NOMO-1 treated with dmso at 0.1 percent for 144 hours (cell line): ENCODE measurements around the gene PLEKHA5.
A peak's percentile ranks its signal among the peaks of the same experiment; 100 is the strongest.
"Not testable (repeated sequence)": the region's sequence is repeated elsewhere in the genome, so short reads cannot be mapped to it uniquely, and the experiment has no call there.

Source experiments
- DNase-seq: peaks from one replicate; lab custom pipeline; 2025; ENCODE audit not compliant: unreplicated experiment; lab: John Stamatoyannopoulos, UW

Gene PLEKHA5

DNA sequence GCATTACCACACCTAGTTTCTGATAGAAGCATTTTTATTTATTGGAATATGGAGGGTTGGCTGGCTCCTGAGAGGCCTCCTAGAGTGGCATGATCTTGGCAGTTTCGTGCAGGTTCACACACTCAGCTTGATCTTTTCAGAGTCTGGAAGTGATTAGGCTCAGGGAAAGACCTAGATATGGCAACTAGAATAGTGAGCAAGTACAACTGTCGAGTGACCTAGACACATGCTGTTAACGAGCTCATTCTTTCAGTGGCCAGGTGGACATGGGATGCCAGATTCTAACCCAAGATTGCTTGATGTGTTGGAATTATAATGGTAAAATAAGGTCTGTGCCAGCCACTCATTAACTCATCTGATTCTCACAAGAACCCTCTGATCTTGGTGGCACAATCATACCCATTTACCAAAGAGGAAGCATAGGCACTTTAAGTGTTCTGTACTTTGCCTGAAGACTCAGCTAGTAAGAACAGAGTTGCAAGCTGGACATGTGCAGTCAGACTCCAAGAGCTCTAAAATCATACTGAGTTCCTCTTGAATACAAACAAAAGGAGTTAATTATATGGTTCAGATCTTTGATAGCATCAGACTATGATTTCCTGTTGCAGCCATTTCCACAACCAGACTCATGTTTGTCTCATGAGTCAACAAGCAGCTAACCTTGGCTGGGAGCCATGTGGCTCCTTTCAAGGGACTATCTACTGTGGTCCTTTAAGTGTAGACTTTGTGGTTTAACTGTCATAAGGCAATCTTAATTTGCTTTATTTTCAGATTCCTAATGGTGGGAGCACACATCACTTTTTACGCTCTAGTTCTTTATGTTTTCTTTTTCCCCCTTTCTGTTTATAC, 144.2 kb downstream of the PLEKHA5 start:
- peak; percentile 5 for DNase-seq

DNA sequence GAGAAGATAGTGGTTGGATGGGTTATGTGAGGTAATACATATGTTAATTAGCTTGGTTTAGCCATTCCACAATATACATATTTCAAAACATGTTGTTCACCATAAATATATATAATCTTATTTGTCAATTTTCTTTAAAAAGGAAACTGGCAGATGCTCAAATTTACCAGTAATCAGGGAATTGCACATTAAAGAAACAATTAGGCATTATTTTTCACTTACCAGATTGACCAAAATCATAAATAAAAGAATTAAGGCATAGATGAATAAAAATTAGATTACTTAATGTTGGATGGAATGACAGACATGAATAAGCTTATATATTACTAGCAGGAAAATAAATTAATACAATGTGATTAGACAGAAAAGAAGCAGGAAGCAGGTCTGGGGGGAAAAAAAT, 147.2 kb downstream of the PLEKHA5 start:
- DNase-seq, result no peak

DNA sequence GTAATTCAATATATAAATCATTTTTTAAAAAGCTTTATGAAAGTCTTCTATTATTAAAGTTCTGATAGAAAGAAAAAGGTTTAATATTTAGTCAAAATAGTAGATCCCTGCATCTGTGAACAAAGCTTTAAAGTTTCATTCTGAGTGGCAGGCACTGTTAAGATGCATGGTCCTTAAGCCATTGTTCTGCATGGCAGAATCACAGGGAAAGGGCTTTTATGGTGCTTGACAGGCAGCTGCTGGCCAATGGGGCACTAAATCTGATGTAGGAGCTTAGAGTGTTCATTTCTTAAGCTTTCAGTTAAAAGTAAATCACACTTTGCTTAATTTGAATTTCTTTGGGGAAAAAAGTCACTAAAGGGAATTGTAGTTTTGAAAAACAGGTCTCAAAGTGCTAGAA, 148.2 kb downstream of the PLEKHA5 start:
- no peak for DNase-seq

DNA sequence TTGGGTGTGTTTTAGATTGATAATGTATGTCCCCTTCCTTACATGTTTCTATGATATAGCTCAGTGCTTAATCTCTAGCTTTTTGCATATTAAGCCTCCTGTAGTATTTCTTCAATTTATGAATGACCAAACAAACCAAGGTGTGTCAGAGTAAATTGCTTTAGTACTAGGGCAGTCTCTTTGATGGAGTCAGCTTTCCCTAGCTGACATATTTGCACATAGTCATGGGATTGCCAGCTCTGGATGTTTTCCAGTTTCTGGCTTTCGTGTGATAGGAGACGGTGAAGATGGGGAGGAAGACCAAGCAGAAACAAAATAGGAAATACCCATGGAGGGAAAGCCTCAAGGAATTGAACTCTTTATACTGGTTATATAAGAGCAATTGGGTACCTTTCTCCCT, 148.9 kb downstream of the PLEKHA5 start:
- no peak for DNase-seq

DNA sequence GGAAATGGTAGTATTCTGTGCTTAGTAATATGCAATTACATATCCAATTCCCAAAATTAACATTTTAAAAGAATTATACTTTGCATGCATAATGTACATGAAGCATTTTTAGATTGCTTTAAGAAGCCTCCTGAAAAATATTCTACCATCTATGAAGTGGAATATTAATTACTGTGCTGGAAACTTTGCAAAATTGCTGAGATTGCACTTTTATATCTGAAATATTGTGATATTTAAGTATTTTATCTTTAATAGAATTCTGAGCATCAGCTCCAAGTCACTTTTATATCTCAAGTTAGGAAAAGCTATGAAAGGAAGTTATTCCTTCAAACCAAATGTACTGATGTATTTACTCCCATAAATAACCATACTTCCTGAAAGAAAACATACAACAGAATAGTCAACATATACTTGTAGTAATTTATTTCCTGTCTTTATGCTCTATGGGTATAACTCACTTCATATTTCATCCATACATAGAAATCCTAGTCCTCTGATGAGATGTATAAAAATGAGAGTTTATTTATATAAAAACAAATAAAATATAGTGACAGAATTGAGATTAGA, 152.7 kb downstream of the PLEKHA5 start:
- DNase-seq, result no peak

DNA sequence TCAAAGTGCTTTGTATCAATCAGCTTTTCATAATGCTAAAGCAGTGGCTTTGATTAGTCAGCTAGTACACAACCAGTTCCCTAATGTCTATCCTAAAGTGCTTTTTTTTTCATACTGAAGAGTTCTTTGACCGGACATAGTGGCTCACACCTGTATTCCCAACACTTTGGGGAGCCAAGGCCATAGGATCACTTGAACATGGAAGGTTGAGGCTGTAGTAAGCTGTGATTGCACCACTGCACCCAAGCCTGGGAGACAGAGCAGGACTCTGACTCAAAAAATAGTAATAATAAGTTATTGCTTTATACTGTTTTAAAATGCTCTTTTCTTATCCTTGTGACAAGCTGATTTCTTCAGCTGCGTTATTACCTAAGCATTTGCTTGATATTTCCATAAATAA, 155.1 kb downstream of the PLEKHA5 start:
- no peak for DNase-seq

DNA sequence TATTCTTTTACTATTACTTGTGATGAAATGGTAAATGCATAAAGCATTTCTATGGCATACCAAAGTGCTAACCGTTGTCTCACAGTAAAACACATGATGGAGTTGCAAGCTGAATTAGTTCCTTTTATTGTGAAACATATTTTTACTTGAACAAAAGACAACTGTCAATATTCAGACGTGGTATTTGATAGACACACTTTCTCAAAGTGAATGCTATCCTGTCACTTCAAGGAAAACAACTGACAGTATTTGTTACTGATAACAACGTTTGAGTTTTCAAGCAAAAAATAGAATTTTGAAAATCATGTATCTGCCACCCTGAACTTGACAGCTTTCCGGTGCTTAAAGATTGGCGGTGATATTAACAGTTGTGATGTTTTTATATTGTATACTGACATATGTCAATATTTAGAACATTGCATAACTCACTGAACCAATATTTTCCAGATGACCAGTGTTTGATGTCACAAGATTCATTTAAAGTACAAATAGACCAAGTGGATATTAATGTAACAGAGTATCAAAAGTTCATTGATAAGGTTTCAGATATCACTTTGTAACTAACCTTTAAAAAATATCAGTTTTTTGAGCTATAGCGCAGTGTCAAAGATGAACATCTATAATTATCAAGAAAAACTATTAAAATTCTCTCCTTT, 156.4 kb downstream of the PLEKHA5 start:
- no peak for DNase-seq

DNA sequence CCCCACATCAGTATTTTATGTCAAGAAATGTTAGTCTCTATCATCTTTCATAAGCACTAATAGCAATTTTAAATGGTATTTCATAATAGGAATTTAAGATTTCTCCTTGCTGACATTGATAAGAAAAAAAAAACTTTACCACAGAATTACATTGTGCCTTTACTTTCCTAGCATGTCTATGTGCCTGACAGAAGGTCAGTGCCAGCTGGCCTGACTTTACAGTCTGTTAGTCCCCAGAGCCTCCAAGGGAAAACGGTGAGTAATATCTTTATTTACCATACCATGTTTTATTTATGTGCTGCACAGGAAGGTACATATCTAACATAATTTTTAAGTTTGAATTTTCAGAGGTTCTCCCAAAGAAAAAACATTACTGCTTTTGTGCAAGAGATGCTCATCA, 157.8 kb downstream of the PLEKHA5 start:
- no peak for DNase-seq

DNA sequence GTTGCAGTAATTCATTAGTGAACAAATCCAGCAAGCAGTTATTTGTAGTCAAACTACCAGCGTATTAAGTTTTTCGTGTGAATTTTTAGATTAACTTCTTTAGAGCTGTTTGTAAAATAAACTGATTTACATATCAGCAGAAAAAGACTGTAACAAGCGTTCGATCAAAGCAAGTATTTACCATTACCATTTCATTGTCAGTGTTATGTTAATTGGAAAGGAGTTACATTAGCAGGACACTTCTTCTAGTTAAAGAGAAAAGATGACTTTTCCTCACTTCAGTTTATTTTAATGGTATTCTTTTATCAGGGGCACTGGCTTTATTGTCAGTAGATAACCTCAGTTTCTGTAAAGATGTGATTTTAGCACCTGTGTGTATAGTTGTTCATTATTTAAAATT, 158.6 kb downstream of the PLEKHA5 start:
- no peak for DNase-seq

DNA sequence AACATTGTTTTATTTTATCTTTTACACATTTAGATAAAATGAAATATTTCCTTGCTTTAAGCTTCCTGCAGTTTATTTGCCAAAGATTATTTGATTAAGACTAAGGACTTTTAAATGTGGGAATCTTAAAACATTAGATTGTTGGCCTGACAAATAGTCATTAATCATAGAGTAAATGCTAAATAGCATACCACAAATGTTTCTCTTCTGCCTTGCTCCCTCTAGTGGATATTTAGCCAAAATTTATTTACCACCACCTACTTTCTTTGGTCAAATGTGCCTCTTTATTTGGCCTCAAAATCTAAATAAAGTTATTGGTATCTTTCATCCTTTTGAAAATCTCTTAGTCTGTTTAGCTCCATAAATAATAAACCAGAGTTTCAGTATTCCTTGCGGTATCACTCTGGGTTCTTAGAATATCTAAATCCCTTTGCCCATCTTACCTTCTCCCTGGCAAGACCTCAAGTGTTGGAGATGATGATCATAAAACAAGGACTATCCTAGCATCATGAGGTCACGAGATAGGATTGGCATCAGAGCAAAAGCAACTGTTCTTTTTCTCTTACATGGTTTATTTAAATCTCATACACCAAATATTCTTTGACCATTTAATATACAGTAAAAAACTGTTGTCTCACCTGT, 159.2 kb downstream of the PLEKHA5 start:
- DNase-seq, result no peak

DNA sequence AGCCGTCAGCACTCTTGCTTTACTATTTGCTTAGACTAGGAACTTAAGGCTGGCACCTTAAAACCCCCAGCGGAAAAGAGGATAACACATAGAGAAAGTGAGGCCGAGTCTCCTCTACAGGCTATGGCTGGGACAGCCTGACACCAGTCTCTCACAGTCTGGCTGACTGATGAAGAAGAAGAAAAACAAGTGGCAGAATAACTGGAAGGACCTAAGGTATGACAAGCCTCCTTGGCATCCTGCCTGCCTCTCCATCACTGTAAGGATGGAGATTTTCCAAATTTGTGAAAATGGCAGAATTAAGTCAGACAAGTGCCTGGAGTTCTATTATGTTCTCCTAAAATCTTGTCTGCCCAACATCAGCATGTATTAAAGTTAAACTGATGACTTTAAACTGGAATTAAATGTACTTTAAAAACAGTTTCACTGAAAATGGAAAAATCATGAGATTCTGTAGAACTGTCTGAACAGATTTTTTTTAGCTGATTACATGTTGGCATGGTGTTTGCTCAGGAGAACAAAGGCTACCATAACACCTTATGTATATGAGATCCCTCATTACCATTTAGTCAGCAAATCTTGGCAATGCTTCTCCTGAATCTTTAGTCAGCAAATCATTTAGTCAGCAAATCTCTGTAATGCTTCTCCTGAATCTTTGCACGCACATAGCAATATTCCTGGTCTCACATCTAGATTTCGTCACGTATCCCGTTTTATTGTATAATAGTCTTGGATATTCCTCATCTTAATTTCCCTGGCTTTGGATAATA, 169.5 kb downstream of the PLEKHA5 start:
- DNase-seq, result no peak

DNA sequence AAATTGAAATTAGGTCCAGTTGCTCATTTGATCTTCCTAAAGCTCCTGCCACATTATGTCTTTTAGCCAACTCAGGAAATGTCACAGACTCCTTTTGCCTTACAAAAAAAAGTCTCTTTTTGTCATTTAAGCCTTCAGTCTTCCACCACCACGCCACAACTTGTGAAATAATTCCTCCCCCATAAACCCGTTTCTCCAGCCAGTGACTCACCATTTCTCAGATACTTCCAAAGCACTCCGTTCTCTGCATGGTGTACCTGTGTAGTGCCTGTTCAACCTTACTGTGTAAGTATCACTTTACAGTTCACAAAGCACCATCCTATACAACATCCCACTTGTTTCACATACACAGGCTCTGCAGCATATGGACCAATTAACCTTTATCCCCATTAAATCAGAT, 170.2 kb downstream of the PLEKHA5 start:
- no peak for DNase-seq

DNA sequence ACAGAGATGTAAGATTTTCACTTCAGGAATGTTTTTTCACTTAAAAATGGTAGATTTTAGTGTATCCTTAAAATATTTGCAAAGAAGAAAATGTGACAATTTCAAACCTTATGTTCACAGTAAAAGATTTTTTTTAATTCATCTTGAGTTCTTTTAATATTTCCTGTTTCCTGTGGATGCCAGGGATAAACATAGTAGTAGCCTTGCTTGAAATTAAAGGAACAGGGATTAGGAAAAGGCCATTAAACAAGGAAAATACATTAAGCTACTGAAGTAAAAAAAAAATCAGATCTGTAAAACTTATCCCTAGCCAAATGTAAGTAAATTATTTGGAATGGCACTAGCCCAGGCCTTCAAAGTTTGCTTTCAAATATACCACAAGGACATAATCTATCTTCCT, 171.7 kb downstream of the PLEKHA5 start:
- no peak for DNase-seq

DNA sequence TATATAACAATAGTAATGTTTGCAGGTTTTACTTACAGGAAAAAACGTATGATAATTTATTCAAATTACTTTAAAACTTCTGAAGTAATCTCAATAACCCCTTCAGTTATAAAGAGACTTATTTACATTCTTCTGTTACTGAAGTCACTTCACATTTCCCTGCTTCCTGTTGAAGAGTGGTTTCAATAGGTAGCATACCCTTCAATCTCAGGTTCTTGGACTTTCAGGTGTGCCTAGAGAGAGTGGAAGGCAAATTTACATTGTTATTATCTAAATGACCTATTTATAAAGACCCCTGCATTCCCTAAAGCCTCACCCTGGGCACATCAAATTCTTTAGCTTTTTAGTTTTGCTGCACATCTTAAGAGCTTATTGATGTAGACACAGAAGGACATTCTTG, 172.2 kb downstream of the PLEKHA5 start:
- DNase-seq, result no peak

DNA sequence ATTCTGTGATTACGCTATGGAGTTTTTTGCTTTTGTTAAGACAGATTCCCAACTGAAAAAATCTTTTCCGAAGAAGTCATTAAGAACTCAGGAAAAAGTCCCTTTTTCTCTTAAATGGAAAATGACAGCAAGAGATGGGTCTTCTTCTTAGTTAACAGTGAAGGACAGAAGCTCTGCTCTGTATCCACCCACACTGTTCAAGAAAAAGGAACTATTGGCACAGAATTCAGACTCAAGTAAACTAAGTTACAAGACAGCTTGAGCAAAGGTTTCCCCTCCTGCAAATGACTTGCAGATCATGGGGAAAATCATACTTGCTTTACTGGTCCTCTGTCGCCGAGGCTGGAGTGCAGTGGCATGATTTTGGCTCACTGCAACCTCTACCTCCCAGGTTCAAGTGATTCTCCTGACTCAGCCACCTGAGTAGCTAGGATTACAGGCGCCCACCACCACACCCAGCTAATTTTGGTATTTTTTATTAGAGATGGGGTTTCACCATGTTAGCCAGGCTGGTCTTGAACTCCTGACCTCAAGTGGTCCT, 172.6 kb downstream of the PLEKHA5 start:
- DNase-seq, result no peak

DNA sequence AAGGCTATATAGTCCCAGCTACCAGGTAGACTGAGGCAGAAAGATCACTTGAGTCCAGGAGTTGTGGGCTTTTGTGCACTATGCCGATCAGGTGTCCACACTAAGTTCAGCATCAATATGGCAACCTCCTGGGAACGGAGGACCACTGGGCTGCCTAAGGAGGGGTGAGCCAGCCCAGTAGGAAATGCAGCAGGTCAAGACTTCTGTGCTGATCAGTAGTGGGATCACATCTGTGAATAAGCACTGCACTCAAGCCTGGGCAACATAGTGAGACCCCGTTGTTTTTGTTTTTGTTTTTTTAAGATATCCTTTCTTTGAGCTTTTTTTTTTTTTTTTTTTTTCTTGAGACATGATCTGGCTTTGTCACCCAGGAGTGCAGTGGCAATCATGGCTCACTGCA, 174.0 kb downstream of the PLEKHA5 start:
- DNase-seq, result no peak

DNA sequence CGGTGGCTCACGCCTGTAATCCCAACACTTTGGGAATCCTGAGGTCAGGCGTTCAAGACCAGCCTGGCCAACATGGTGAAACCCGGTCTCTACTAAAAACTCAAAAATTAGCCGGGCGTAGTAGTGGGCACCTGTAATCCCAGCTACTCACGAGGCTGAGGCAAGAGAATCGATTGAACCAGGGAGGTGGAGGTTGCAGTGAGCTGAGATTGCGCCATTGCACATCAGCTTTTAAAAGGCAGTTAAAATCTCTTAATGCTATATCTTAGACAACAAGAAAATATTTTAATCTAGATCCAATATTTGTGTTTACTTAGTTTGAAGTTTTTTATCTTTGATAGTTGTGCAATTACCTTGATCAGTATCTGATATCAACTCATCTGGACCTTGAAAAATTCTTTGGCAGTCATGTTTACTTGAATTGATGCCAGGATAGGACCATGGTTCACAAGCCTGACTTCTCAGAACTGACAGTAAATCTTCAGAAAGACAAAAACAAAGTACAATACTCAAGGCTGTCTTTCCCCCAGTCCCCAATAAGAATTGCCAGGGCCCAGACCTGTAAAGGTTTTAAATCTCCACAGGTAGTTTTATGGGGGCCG, 174.7 kb downstream of the PLEKHA5 start:
- DNase-seq, result no peak

DNA sequence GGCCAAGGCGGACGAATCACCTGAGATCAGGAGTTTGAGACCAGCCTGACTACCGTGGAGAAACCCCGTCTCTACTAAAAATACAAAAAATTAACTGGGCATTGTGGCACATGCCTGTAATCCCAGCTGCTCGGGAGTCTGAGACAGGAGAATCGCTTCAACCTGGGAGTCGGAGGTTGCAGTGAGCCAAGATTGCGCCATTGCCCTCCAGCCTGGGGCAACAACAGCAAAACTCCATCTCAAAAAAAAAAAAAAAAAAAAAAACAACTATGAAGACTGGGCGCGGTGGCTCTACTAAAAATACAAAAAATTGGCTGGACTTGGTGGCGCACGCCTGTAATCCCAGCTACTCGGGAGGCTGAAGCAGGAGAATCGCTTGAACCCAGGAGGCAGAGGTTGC, 176.1 kb downstream of the PLEKHA5 start:
- not testable (repeated sequence) for DNase-seq

DNA sequence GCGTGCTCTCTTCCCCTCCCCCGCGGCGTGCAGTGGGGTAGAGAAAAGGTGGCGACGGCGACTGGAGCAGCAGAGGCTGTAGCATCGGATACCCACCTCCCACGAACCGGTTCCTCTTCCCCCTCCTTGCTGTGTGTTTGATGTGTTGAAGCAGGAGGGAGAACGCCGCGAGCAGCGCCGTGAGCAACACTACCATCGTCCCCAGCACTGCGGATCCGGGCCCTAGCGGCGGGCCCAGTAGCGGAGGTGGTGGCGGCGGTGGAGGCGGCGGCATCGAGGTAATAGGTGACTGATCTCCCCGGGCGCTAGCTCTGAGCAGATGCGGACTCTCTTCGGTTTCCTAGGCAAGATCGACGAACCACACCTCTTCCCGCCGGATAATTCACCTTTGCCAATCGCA, 176.8 kb downstream of the PLEKHA5 start:
- DNase-seq, result no peak

DNA sequence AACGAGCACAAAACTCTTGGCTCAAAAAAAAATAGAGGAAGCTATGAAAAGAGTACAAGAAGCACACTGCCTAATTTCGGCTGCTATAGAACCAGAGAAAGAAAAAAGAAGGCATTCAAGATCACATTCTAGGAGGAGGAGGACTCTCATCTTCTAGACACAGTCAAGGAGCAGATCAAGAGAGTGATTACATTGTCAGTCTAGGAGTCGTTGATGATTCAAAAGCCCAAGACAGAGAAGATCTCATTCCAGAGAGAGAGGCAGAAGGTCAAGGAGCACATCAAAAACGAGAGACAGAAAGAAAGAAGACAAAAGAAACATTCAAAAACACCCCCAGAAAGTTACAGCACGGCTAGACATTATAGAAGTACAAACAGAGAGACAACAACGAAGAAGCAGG, 177.9 kb downstream of the PLEKHA5 start:
- DNase-seq, result no peak
